HepG2 (cell line): ENCODE results near the gene EFNA3. TPM values are rescaled to one million over a fixed set of nuclear protein-coding genes. Genes with fewer than 3 reads are reported as not detected.
A peak's percentile ranks its signal among the peaks of the same experiment; 100 is the strongest.

Experiments
- ADNP ChIP-seq: sonication (generic); formaldehyde crosslinking; IDR thresholded peaks from 2 replicates; pipeline ENCODE4 v1.4.0; 2020; ENCODE audit warnings: missing genetic modification reagents
- ARHGAP35 ChIP-seq: sonication (generic); formaldehyde crosslinking; IDR thresholded peaks from 2 replicates; pipeline ENCODE4 v1.9.0; 2022; ENCODE audit warnings: mild to moderate bottlenecking, inconsistent platforms, moderate library complexity, missing genetic modification reagents, borderline replicate concordance
- BRCA1 ChIP-seq: sonication (generic); formaldehyde crosslinking; IDR thresholded peaks from 2 replicates; pipeline ENCODE4 v1.4.0; 2020; ENCODE audit warnings: missing genetic modification reagents
- BRD4 ChIP-seq: sonication (generic); formaldehyde crosslinking; IDR thresholded peaks from 2 replicates; pipeline ENCODE4 v1.4.0; 2020; ENCODE audit warnings: missing genetic modification reagents
- CBX2 ChIP-seq, 2 experiments: fragments of 200-600 bp in 1 of 2; sonication (generic); formaldehyde crosslinking in 1 of 2; IDR thresholded peaks; 2 replicates each; pipeline versions ENCODE4 v1.7.0 to v1.8.1; 2018 to 2022; ENCODE audit warnings: low read depth in 2 of 2, low read length in 1 of 2, mild to moderate bottlenecking in 1 of 2, missing genetic modification reagents in 1 of 2
- GPN1 ChIP-seq: sonication (generic); formaldehyde crosslinking; IDR thresholded peaks from 2 replicates; pipeline ENCODE4 v1.5.1; 2020; ENCODE audit warnings: missing genetic modification reagents, borderline replicate concordance
- JUNB ChIP-seq: sonication (generic); formaldehyde crosslinking; IDR thresholded peaks from 2 replicates; pipeline ENCODE4 v1.8.0; 2022; ENCODE audit warnings: missing genetic modification reagents, mild to moderate bottlenecking, borderline replicate concordance
- NFE2L1 ChIP-seq: sonication (generic); formaldehyde crosslinking; IDR thresholded peaks from 2 replicates; pipeline ENCODE4 v1.4.0; 2020; ENCODE audit warnings: missing genetic modification reagents, mild to moderate bottlenecking, borderline replicate concordance
- ONECUT2 ChIP-seq: sonication (generic); formaldehyde crosslinking; IDR thresholded peaks from 2 replicates; pipeline ENCODE4 v1.4.0; 2020; ENCODE audit warnings: missing genetic modification reagents
- POLR2A ChIP-seq, 2 experiments: IDR thresholded peaks; 2 replicates each; pipeline ENCODE4 v1.6.1; 2011; ENCODE audit warnings: low read depth in 2 of 2, low read length in 2 of 2, mild to moderate bottlenecking in 1 of 2, moderate library complexity in 1 of 2; ENCODE audit not compliant: insufficient read depth in 1 of 2
- PRPF4 ChIP-seq: fragments of 200-400 bp; formaldehyde crosslinking; IDR thresholded peaks from 2 replicates; pipeline ENCODE4 v1.6.1; 2016; ENCODE audit warnings: low read length, low read depth; ENCODE audit not compliant: poor library complexity, severe bottlenecking
- SATB2 ChIP-seq: sonication (generic); formaldehyde crosslinking; IDR thresholded peaks from 2 replicates; pipeline ENCODE4 v1.5.0; 2020; ENCODE audit warnings: missing genetic modification reagents
- SMARCE1 ChIP-seq: fragments of 450-650 bp; IDR thresholded peaks from 2 replicates; pipeline ENCODE4 v1.6.1; 2017; ENCODE audit warnings: borderline replicate concordance
- SP2 ChIP-seq: sonication (generic); formaldehyde crosslinking; IDR thresholded peaks from 2 replicates; pipeline ENCODE4 v1.5.1; 2020; ENCODE audit warnings: mild to moderate bottlenecking, missing genetic modification reagents
- TP53 ChIP-seq: sonication (generic); formaldehyde crosslinking; conservative IDR thresholded peaks from 2 replicates; pipeline ENCODE4 v1.4.0; 2020; ENCODE audit warnings: missing genetic modification reagents
- ZNF136 ChIP-seq: sonication (generic); formaldehyde crosslinking; IDR thresholded peaks from 2 replicates; pipeline ENCODE4 v1.8.1; 2022; ENCODE audit warnings: low read depth, mild to moderate bottlenecking, moderate library complexity, missing genetic modification reagents
- ZNF20 ChIP-seq: sonication (generic); formaldehyde crosslinking; IDR thresholded peaks from 2 replicates; pipeline ENCODE4 v1.4.0; 2020; ENCODE audit warnings: mild to moderate bottlenecking, moderate library complexity, missing genetic modification reagents
- ZNF224 ChIP-seq: sonication (generic); formaldehyde crosslinking; IDR thresholded peaks from 2 replicates; pipeline ENCODE4 v1.5.0; 2020; ENCODE audit warnings: mild to moderate bottlenecking, missing genetic modification reagents
- ZNF33B ChIP-seq: sonication (generic); formaldehyde crosslinking; IDR thresholded peaks from 2 replicates; pipeline ENCODE4 v1.5.1; 2020; ENCODE audit warnings: mild to moderate bottlenecking, missing genetic modification reagents
- ZNF546 ChIP-seq: sonication (generic); formaldehyde crosslinking; conservative IDR thresholded peaks from 2 replicates; pipeline ENCODE4 v1.8.1; 2023; ENCODE audit warnings: mild to moderate bottlenecking, missing genetic modification reagents
- ZSCAN29 ChIP-seq: sonication (generic); formaldehyde crosslinking; conservative IDR thresholded peaks from 2 replicates; pipeline ENCODE4 v1.4.0; 2020; ENCODE audit warnings: mild to moderate bottlenecking, missing genetic modification reagents
- polyA plus RNA-seq, 8 experiments: library from polyadenylated mRNA; depleted of rRNA in 3 of 8; stranded (reverse) in 7 of 8; unstranded in 1 of 8; fragments of >200 nt; fragmentation: Illumina TruSeq in 4 of 8; extraction: Trizol in 4 of 8; gene quantifications; 2 replicates each; pipeline versions ENCODE4 v1.2.1 to v1.2.3, GENCODE V29; 2011 to 2016; ENCODE audit warnings: low read depth in 4 of 8, missing spikeins in 1 of 8, mixed read lengths in 1 of 8; ENCODE audit not compliant: insufficient read depth in 1 of 8
- total RNA-seq, 5 experiments: library from RNA; depleted of rRNA; stranded (reverse); fragments of >200 nt; fragmentation: Illumina TruSeq; extraction: Trizol; gene quantifications; 2 replicates each; pipeline ENCODE4 v1.2.3, GENCODE V29; 2016; ENCODE audit warnings: low read depth in 1 of 5
- TF ChIP-seq, protein P1 (sequence below): sonication (generic); formaldehyde crosslinking; IDR thresholded peaks from 2 replicates; pipeline ENCODE4 v1.5.1; 2020; ENCODE audit warnings: missing genetic modification reagents, mild to moderate bottlenecking, borderline replicate concordance
- TF ChIP-seq, protein P2 (sequence below): IDR thresholded peaks from 2 replicates; pipeline ENCODE4 v1.6.1; 2016; ENCODE audit warnings: missing biosample characterization, missing genetic modification reagents, low read depth
- TF ChIP-seq, protein P3 (sequence below): fragments of 450-650 bp; IDR thresholded peaks from 2 replicates; pipeline ENCODE4 v1.6.1; 2017; ENCODE audit warnings: mild to moderate bottlenecking

The EFNA3 gene
- total and polyA plus RNA-seq, 2 of the 13 experiments (the other 11 are each of a cell fraction or from before 2014, with no cell fraction given) = 1.0 to 5.7 TPM

DNA sequence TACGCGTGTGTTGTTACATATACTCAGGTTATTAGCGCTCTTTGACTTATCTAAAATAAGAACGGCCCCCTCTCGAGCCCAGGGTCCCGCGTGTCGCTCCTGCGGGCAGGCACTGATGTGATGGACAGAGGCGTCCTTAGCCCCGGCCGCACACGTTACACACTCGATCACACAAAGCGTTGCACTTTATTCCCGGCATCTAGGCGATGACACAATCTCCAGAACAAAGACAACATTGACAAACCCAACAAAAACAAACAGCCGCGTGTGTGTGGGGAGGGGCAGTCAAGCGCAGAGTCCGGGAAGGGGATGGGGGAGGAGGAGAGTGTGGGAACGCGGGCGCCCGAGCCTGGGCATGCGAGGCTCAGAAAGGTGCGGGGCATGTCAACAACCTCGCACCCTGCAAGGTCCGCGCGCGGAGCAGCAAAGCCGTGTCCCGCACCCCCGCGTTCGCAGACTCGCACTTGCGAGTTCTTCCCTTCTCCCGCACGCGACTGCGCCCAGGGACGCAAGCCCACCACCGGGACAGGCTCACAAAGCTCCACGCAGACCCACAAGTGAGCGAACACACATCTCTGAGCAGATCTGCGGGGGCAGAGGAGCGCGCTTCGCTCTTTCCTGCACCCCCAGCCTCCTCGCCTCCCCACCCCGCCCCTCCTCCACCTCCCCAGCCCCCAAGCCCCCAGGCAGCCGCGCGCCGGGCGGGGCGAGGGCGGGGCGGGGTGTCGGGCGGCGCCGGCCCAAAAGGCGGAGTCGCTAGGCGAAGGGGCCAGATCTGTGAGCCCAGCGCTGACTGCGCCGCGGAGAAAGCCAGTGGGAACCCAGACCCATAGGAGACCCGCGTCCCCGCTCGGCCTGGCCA lies 48.7 kb downstream of the EFNA3 start, which contains the start of gene EFNA1 (continued):
- TF ChIP-seq, protein P1, sequence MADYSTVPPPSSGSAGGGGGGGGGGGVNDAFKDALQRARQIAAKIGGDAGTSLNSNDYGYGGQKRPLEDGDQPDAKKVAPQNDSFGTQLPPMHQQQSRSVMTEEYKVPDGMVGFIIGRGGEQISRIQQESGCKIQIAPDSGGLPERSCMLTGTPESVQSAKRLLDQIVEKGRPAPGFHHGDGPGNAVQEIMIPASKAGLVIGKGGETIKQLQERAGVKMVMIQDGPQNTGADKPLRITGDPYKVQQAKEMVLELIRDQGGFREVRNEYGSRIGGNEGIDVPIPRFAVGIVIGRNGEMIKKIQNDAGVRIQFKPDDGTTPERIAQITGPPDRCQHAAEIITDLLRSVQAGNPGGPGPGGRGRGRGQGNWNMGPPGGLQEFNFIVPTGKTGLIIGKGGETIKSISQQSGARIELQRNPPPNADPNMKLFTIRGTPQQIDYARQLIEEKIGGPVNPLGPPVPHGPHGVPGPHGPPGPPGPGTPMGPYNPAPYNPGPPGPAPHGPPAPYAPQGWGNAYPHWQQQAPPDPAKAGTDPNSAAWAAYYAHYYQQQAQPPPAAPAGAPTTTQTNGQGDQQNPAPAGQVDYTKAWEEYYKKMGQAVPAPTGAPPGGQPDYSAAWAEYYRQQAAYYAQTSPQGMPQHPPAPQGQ (CRISPR knock-in tag) = no peak
- 0 out of 2 replicates have a peak, but pooled peaks have one; percentile 54 for TF ChIP-seq ARHGAP35 (CRISPR knock-in tag)
- no peak for TF ChIP-seq NFE2L1 (CRISPR knock-in tag)
- no peak for TF ChIP-seq ZNF20 (CRISPR knock-in tag)
- peak; percentile 95 for TF ChIP-seq JUNB (CRISPR knock-in tag)
- TF ChIP-seq ZNF546 = no peak
- TF ChIP-seq ZSCAN29 (CRISPR knock-in tag) = no peak; the same call in 1 of the 2 replicates
- peak; percentile 56; the same call in 1 of the 2 replicates for TF ChIP-seq BRCA1 (CRISPR knock-in tag)
- peak; percentile 35; the same call in 1 of the 2 replicates for TF ChIP-seq ONECUT2
- 0 out of 2 replicates have a peak, but pooled peaks have one; percentile 56 for TF ChIP-seq TP53 (CRISPR knock-in tag)
- TF ChIP-seq GPN1 = no peak
- TF ChIP-seq SATB2 (CRISPR knock-in tag) = peak; percentile 75
- TF ChIP-seq ZNF33B = no peak
- TF ChIP-seq PRPF4 = peak; percentile 67
- TF ChIP-seq, protein P2, sequence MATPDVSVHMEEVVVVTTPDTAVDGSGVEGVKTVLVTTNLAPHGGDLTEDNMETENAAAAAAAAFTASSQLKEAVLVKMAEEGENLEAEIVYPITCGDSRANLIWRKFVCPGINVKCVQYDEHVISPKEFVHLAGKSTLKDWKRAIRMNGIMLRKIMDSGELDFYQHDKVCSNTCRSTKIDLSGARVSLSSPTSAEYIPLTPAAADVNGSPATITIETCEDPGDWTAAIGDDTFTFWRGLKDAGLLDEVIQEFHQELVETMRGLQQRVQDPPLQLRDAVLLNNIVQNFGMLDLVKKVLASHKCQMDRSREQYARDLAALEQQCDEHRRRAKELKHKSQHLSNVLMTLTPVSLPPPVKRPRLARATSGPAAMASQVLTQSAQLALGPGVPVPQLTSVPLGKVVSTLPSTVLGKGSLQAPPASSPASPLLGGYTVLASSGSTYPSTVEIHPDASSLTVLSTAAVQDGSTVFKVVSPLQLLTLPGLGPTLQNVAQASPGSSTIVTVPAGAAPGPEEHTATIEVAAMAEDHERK (CRISPR knock-in tag) = no peak
- peak in 1 of 2 experiments; percentile 92; a peak in 2 of 4 replicates for TF ChIP-seq POLR2A (IDR thresholded peaks at IDR 0.05; ENCODE audit: insufficient read depth in 1 of 2, low read depth in 2 of 2, low read length in 2 of 2)
- no peak for TF ChIP-seq ZNF136
- TF ChIP-seq SP2 (CRISPR knock-in tag) = peak; percentile 1; the same call in 1 of the 2 replicates
- no peak for TF ChIP-seq ZNF224 (CRISPR knock-in tag)
- no peak for TF ChIP-seq SMARCE1
- TF ChIP-seq, protein P3, sequence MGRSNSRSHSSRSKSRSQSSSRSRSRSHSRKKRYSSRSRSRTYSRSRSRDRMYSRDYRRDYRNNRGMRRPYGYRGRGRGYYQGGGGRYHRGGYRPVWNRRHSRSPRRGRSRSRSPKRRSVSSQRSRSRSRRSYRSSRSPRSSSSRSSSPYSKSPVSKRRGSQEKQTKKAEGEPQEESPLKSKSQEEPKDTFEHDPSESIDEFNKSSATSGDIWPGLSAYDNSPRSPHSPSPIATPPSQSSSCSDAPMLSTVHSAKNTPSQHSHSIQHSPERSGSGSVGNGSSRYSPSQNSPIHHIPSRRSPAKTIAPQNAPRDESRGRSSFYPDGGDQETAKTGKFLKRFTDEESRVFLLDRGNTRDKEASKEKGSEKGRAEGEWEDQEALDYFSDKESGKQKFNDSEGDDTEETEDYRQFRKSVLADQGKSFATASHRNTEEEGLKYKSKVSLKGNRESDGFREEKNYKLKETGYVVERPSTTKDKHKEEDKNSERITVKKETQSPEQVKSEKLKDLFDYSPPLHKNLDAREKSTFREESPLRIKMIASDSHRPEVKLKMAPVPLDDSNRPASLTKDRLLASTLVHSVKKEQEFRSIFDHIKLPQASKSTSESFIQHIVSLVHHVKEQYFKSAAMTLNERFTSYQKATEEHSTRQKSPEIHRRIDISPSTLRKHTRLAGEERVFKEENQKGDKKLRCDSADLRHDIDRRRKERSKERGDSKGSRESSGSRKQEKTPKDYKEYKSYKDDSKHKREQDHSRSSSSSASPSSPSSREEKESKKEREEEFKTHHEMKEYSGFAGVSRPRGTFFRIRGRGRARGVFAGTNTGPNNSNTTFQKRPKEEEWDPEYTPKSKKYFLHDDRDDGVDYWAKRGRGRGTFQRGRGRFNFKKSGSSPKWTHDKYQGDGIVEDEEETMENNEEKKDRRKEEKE = no peak
- peak; percentile 13; the same call in 1 of the 2 replicates for TF ChIP-seq ADNP (CRISPR knock-in tag)
- TF ChIP-seq BRD4 (CRISPR knock-in tag) = no peak
- no peak for TF ChIP-seq CBX2 (IDR thresholded peaks at IDR 0.05; ENCODE audit: low read depth, low read length)
- no peak for TF ChIP-seq CBX2 (CRISPR knock-in tag; IDR thresholded peaks at IDR 0.05; ENCODE audit: low read depth)
